ENCODE measurements around the gene ELOVL1. TPM values are rescaled to one million over a fixed set of nuclear protein-coding genes. Genes with fewer than 3 reads are reported as not detected.

The ELOVL1 gene
- total and polyA plus RNA-seq, 2 of the 13 experiments (the other 11 are each of a cell fraction or from before 2014, with no cell fraction given): 55.2 to 77.4 TPM

GRCh38 chr1:43358746-43359693 lies 8.8 kb downstream of the ELOVL1 start, which contains the start of gene CDC20 (continued):
- TF ChIP-seq ZNF232 (CRISPR knock-in tag; IDR thresholded peaks at IDR 0.05; ENCODE audit: borderline replicate concordance) (peak; percentile 45; the same call in 1 of the 2 replicates), PCBP1 (IDR thresholded peaks at IDR 0.05; ENCODE audit: borderline replicate concordance, low read depth, low read length) (peak; percentile 72; the same call in 1 of the 2 replicates), ELF4 (CRISPR knock-in tag; IDR thresholded peaks at IDR 0.05; ENCODE audit: borderline replicate concordance) (0 out of 2 replicates have a peak, but pooled peaks have one; percentile 65), ATF7-NPFF (CRISPR knock-in tag; IDR thresholded peaks at IDR 0.05; ENCODE audit: low read depth) (peak; percentile 98), ATF7 (IDR thresholded peaks at IDR 0.05) (no peak), ATF7 (CRISPR knock-in tag; IDR thresholded peaks at IDR 0.05) (no peak), HDAC1 (CRISPR knock-in tag; IDR thresholded peaks at IDR 0.05) (peak; percentile 100), ZNF672 (CRISPR knock-in tag; IDR thresholded peaks at IDR 0.05) (0 out of 2 replicates have a peak, but pooled peaks have one; percentile 52), GTF2F1 (IDR thresholded peaks at IDR 0.05; ENCODE audit: low read length) (0 out of 2 replicates have a peak, but pooled peaks have one; percentile 4), ZNF660 (CRISPR knock-in tag; IDR thresholded peaks at IDR 0.05; ENCODE audit: borderline replicate concordance, low read depth) (no peak), IRX3 (CRISPR knock-in tag; IDR thresholded peaks at IDR 0.05; ENCODE audit: borderline replicate concordance, low read depth) (peak; percentile 68; the same call in 1 of the 2 replicates), ZSCAN5A (CRISPR knock-in tag; IDR thresholded peaks at IDR 0.05; ENCODE audit: borderline replicate concordance) (peak; percentile 94), RBFOX2 (IDR thresholded peaks at IDR 0.05; ENCODE audit: low read depth, low read length) (peak; percentile 76), MEIS1 (CRISPR knock-in tag; IDR thresholded peaks at IDR 0.05; ENCODE audit: borderline replicate concordance) (no peak), ARID2 (CRISPR knock-in tag; IDR thresholded peaks at IDR 0.05; ENCODE audit: borderline replicate concordance) (peak; percentile 95; the same call in 1 of the 2 replicates), SP4 (CRISPR knock-in tag; IDR thresholded peaks at IDR 0.05) (peak; percentile 61; the same call in 1 of the 2 replicates), KAT8 (CRISPR knock-in tag; IDR thresholded peaks at IDR 0.05) (peak; percentile 53; the same call in 1 of the 2 replicates), ZNF562 (CRISPR knock-in tag; IDR thresholded peaks at IDR 0.05; ENCODE audit: borderline replicate concordance) (peak; percentile 40; the same call in 1 of the 2 replicates), ATF2 (CRISPR knock-in tag; IDR thresholded peaks at IDR 0.05) (no peak), TARDBP (CRISPR knock-in tag; IDR thresholded peaks at IDR 0.05) (no peak; the same call in none of the 2 replicates), JUND (CRISPR knock-in tag; IDR thresholded peaks at IDR 0.05) (no peak), ZFP36 (IDR thresholded peaks at IDR 0.05; ENCODE audit: borderline replicate concordance, low read depth, low read length, partially characterized antibody) (no peak), ZNF597 (CRISPR knock-in tag; IDR thresholded peaks at IDR 0.05) (no peak), HOXA7 (CRISPR knock-in tag; IDR thresholded peaks at IDR 0.05) (0 out of 2 replicates have a peak, but pooled peaks have one; percentile 86), ZNF740 (CRISPR knock-in tag; IDR thresholded peaks at IDR 0.05) (no peak)
